ENCODE results near the gene CDH5.
"Not testable (repeated sequence)": the region's sequence is repeated elsewhere in the genome, so short reads cannot be mapped to it uniquely, and the experiment has no call there.

CDH5 gene

DNA sequence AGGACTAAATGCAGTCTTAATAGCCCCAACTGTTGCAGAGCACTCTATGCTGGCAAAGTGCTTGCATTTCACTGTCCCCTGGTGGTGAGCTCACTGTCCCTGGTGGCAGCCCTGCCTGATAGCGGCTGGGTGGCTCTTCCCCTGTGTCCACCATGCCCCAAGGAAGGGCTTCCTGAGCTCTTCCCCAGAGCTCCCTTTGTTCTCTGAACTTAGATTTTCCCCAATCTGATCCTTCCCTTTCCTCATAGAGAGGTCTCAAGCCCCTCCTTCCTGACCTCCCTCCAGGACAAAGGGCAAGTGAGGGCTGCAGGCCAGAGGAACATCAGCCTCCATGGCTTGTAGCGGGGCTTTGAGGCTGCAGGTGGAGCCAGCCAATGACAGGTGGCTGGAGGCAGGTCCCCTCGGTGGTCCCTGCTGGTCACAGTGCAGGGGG is 77.6 kb downstream of the CDH5 start:
- no peak overlapping the region for H3K27ac ChIP-seq
- TF ChIP-seq ZFX (IDR thresholded peaks at IDR 0.05; ENCODE audit: borderline replicate concordance), result no peak
- TF ChIP-seq, protein P1, sequence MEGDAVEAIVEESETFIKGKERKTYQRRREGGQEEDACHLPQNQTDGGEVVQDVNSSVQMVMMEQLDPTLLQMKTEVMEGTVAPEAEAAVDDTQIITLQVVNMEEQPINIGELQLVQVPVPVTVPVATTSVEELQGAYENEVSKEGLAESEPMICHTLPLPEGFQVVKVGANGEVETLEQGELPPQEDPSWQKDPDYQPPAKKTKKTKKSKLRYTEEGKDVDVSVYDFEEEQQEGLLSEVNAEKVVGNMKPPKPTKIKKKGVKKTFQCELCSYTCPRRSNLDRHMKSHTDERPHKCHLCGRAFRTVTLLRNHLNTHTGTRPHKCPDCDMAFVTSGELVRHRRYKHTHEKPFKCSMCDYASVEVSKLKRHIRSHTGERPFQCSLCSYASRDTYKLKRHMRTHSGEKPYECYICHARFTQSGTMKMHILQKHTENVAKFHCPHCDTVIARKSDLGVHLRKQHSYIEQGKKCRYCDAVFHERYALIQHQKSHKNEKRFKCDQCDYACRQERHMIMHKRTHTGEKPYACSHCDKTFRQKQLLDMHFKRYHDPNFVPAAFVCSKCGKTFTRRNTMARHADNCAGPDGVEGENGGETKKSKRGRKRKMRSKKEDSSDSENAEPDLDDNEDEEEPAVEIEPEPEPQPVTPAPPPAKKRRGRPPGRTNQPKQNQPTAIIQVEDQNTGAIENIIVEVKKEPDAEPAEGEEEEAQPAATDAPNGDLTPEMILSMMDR (IDR thresholded peaks at IDR 0.05), result 0 out of 2 replicates have a peak, but pooled peaks have one; percentile 1

DNA sequence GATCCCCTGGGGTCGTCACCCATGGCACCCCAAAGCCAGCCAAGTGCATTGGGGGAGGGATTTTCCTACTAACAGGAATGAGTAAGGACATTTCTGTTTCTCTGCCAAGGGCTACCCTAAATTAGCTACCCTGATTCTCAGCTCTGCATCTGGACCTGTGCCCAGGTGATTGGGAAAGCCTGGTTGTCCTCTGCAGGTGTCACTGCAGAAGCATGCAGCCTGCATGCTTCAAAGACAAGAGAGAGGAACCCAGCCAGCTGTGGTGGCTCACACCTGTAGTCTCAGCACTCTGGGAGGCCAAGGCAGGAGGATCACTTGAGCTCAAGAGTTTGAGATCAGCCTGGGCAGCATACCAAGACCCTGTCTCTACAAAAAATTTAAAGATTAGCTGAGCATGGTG is 80.2 kb downstream of the CDH5 start:
- no peak overlapping the region for H3K27ac ChIP-seq
- TF ChIP-seq, protein P1 (IDR thresholded peaks at IDR 0.05), result no peak
- TF ChIP-seq ZFX (IDR thresholded peaks at IDR 0.05; ENCODE audit: borderline replicate concordance), result no peak

DNA sequence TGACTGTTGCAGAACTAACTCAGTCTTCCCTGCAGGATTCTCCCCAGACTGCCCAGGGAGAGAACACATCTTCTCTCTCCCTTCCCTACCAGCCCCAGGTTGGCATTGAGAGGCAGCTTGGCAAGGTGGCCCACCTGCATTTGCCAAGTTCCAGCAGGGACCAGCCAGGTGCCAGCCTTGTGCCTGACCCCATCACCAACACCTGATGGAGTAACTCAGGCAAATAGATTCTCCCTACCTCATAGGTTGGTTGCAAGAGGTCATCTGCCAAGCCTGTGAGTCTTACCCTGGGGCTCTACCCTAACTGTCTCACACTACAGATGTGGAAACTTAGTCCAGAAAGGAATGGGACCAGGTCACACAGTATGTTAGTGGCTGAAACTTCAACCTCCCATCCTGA is 81.0 kb downstream of the CDH5 start:
- no peak overlapping the region for H3K27ac ChIP-seq
- no peak for TF ChIP-seq ZFX (IDR thresholded peaks at IDR 0.05; ENCODE audit: borderline replicate concordance)
- TF ChIP-seq, protein P1 (IDR thresholded peaks at IDR 0.05), result no peak

DNA sequence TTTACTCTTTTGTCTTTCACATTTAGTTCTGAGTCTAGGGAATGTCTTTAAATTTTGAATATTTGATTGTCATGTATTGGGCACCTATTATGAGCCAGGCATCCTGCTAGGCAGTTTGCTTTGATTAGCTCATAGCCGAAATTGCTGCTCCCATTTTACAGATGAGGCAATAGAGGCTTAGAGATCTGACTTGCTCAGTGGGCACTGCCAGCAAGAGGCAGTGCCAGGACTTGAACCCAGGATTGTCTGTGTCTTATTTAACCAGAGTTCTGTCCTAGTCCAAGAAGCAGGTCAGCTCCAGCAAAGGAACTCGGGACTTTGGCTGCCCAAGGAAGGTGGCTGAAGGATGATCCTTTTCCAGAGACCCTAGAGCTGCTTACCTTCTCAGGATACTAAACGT is 85.1 kb downstream of the CDH5 start:
- H3K27ac ChIP-seq, result no peak overlapping the region
- no peak for TF ChIP-seq ZFX (IDR thresholded peaks at IDR 0.05; ENCODE audit: borderline replicate concordance)
- TF ChIP-seq, protein P1 (IDR thresholded peaks at IDR 0.05), result no peak

DNA sequence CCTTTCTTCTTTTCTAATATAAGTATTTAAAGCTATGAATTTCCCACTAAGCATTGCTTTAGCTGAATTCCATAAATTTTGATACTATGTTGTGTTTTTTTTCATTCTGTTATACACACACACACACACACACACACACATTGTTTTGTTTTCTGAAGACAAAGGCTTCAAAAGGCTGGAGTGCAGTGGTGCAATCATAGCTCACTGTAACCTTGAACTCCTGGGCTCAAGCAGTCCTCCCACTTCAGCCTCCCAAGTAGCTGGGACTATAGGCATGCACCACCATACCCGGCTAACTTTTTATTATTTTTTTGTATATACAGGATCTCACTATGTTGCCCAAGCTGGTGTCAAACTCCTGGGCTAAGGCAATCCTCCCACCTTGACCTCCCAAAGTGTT is 86.7 kb downstream of the CDH5 start:
- H3K27ac ChIP-seq, result not testable (repeated sequence)

Data from 22Rv1 (cell line).